GM19238 (cell line): ENCODE results near the gene SLFN5.
"Not testable (repeated sequence)": the region's sequence is repeated elsewhere in the genome, so short reads cannot be mapped to it uniquely, and the experiment has no call there.

Experiments
- DNase-seq: peaks from one replicate; pipeline ENCODE4 v3.0.0; 2011; ENCODE audit warnings: low spot score; ENCODE audit not compliant: insufficient read length

SLFN5 gene

DNA sequence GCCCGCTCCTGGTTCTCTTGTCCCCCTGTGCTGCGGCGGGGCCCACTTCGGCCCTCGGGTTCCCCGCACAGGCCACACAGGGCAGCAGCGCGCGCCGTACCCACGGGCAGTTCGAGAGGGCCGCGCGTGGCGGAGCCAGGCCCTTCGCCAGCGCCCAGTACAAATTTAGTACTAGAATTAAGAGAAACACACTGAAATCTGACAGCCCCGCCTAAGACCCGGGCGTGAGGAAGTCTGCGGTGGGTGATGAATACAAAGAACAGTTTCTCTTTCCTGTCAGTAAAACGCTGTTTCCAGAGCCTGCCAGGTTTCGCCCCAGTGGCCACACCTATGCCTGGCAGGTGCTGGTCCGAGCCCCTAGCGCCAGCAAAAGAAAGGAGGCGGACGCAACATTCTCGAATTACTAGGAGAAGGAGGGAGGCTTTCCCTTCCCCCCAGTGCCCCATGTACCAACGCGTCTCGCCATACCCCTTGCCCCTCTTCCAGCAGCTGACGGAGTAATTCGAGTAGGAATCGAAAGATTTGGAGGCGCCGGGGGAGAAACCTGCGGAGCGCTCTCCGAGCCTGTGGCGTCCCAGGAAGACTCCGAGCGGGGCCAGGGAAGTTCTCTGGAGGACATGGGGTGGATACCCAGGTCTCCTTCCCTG is 591 bp upstream of the SLFN5 start:
- DNase-seq, result peak; percentile 80

DNA sequence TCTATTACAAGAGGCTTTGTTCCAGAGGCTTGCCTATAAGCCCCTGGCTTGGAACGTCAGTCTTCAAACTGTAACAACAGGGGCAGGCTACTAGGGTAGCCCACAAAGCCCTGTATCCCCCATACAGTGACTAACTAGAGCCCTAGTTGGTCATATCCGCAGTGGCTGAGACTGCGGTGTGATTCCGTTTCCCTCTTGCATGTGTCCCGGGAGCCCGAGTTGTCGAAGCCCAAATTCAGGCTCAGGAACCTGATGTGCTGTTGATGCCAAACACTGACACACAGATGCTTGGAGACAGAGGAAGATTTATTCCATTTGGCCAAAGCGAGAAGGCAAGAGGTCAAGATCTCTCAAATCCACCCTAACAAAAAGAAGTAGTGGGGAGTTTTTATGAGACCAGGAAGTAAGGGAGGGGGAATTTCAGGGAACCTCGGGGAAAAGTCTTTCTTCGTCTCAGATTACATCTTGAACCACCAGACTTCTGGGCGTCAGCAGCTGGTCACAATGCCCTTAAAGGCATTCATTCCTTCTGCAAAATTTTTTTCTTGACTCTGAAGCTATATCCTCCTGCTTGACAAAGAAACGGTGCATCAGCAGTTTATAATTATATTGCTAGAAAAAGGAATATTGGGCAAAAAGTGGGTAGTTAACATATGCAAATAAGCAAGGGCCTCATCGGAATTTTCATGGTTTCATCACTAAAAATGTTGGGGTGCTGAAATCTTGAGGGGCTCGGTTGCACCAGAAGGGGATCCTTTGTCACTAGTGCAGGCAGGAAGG is 879 bp downstream of the SLFN5 start:
- no peak for DNase-seq

DNA sequence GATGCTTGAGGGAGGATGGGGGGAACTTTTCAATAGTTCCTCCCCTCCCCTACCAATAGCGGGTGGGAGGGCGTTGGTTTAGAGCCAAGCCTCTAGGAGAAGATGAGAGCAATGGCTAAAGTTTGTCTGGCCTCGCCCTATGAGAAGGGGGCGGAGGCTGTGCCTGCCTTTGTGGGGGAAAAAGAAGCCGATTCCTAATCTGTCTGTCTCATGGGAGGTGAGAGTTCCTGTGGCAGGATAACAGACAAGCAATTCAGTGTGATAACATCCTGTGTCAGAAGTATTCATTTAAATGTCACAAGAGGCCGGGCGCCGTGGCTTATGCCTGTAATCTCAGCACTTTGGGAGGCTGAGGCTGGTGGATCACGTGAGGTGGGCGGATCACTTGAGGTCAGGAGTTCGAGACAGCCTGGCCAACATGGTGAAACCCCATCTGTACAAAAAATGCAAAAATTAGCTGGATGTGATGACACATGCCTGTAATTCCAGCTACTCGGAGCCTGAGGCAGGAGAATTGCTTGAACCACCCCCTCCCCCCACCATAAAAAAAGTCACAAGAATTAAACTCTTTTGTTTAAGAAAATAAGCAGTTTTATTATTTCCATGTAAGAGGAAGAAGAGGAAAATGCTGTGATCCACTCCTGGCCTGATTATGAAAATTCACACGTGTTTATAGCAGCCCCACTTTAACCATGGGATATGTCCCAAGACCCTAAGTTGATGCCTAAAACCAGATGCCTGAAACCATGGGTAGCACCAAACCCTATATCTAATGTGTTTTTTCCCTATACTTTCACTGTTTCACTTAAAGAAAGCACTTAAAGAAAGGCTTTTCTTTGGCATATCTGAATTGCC is 1.7 kb downstream of the SLFN5 start:
- peak; percentile 62 for DNase-seq

DNA sequence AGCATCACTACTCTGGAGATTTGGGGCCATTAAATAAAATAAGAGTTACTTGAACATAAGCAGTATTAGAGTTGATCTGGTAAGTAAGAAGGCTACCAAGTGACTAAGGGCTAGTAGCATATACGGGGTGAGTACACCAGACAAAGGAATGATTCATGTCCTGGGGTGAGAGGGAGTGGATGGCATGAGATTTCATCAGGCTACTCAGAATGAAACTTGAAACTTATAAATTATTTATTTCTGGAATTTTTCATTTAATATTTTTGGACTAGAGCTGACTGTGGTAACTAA is 2.3 kb downstream of the SLFN5 start:
- no peak for DNase-seq

DNA sequence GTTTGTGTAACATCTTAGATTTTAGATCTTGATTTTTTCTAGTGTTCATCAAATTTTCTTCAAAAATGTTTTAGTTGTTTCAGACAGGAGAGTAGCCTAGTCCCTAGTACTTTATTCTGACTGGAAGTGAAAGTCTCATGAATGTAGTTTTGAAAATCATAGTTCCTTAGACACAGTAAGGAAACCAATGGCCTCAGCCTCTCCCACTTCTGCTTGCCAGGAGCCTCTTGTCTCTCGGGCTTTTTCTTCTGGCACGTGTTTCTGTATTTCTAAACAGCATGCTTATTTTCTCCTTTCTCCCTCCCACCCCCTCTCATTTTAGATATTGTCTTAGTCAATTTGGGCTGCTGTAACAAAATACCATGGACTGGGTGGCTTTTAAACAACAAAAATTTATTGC is 9.8 kb downstream of the SLFN5 start:
- no peak for DNase-seq

DNA sequence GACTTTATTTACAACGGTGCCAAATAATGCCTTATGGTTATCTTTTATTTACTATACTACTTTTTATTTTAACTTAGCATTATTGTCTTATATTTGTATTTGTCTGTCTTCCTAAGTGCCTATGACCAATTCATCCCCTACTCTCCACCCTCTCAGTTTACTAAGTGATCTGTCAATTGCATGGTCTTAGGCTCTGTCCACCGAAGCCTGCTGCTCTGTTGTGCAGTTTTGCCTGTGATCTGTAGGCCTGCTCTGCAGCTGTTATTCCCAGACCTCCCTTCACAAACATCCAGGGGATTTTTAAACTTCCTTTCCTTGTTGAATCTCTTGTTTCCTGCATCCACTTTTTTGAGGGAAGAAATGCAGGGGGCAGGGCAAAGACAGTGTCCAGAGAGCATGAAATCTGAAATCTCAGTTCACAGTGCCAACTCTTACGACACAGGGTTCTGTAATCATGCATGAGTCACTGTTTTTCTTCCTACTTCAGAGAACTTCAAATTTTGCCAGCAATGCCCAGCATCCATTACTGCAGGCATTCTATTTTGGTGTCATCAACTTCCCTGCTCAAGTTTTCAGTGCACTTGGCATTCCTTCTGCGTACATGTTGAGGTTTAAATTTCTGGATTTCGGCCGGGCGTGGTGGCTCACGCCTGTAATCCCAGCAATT is 11.4 kb downstream of the SLFN5 start:
- DNase-seq, result no peak

DNA sequence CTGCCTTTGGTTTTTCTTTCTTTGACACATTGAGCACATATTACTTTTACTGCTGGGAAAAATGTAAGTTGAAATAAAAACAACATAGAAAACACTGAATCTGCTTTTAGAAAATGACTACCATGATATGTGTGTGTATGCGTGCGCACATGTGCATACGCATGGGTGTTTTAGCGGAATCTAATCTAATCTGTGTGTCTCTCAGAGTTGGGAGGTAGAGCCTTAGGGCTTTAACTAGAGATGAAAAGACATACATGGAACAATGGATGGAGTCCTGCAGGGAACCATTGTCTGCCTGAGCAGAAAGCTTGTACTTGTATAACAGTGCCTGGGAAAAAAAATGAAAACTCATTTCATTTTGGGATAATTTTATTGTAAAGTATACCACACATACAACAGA is 12.4 kb downstream of the SLFN5 start:
- no peak for DNase-seq

DNA sequence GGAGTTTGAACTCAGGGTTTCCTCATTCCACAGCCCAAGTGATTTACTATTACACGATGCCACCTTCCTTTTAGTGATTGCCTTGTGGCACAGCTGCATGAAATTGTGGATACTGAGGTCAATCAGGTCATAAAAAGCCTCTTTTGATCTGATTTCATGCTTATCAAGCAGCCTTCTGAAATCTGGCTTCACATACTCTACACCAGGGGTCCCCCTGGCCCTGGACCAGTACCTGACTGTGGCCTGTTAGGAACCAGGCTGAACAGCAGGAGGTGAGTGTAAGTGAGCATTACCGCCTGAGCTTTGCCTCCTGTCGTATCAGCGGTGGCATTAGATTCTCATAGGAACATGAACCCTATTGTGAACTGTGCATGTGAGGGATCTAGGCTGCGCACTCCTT is 13.8 kb downstream of the SLFN5 start:
- no peak for DNase-seq

DNA sequence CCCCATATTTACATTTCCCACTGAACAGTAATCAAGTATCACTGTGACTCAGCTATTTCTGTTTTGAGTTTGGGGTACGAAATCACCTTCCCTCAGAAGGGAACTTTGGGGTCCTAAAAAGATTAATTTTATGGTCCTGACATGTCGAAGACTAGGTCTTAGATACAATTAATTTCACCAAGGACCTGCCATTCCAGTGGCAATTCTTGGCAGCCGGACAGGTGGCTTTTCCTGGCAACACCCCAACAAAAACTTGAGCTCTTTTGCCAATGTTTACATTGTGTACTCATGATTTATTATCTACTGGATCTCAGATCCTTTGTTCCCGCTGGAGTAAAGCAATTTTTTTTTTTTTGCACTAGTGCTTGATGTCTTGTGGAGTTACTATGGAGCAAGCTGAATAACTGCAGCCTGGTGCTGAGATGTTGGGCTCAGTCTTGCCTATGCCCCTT is 14.4 kb downstream of the SLFN5 start:
- no peak for DNase-seq

DNA sequence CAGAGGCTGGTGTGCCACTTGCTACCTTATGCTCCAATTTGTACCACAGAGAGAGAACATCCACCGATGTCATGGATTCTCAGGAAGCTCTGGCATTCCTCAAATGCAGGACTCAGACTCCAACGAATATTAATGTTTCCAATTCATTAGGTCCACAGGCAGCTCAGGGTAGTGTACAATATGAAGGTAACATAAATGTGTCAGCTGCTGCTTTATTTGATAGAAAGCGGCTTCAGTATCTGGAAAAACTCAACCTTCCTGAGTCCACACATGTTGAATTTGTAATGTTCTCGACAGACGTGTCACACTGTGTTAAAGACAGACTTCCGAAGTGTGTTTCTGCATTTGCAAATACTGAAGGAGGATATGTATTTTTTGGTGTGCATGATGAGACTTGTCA is 16.1 kb downstream of the SLFN5 start:
- no peak for DNase-seq

DNA sequence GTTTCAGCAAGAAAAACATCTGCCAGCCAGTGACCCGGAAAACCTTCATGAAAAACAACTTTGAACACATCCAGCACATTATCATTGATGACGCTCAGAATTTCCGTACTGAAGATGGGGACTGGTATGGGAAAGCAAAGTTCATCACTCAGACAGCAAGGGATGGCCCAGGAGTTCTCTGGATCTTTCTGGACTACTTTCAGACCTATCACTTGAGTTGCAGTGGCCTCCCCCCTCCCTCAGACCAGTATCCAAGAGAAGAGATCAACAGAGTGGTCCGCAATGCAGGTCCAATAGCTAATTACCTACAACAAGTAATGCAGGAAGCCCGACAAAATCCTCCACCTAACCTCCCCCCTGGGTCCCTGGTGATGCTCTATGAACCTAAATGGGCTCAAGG is 22.2 kb downstream of the SLFN5 start:
- no peak for DNase-seq

DNA sequence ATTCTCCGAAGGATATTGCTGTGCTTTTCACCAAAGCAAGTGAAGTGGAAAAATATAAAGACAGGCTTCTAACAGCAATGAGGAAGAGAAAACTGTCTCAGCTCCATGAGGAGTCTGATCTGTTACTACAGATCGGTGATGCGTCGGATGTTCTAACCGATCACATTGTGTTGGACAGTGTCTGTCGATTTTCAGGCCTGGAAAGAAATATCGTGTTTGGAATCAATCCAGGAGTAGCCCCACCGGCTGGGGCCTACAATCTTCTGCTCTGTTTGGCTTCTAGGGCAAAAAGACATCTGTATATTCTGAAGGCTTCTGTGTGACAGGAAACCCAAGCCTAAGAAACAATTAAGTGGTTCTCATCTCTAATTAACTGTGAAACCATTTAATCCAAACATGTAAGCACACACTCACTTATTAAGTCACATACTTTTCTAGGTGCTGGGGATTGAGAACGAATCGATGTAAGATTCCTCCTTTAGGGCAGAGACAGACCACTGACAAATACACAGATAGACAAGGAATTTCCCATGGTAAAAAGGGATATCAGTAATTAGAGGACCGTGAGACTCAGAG is 22.8 kb downstream of the SLFN5 start:
- no peak for DNase-seq

DNA sequence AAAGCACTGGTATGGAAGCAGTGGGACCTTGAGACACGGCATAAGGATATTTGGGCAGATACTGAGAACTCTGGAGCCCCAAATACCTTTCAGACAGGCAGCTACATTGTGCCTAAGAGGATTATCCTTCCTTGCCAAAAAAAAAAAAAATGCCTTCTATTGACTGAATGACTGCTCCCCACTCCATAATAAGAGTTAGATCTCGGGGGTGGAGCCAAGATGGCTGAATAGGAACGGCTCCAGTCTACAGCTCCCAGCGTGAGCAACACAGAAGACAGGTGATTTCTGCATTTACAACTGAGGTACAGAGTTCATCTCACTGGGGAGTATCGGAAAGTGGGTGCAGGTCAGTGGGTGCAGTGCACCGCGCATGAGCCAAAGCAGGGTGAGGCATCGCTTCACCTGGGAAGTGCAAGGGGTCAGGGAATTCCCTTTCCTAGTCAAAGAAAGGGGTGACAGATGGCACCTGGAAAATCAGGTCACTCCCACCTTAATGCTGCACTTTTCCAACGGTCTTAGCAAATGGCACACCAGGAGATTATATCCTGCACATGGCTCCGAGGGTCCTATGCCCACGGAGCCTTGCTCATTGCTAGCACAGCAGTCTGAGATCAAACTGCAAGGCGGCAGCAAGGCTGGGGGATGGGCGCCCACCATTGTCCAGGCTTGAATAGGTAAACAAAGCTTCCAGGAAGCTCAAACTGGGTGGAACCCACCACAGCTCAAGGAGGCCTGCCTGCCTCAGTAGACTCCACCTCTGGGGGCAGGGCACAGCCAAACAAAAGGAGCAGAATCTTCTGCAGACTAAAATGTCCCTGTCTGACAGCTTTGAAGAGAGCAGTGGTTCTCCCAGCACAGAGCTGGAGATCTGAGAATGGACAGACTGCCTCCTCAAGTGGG is 31.5 kb downstream of the SLFN5 start:
- not testable (repeated sequence) for DNase-seq

DNA sequence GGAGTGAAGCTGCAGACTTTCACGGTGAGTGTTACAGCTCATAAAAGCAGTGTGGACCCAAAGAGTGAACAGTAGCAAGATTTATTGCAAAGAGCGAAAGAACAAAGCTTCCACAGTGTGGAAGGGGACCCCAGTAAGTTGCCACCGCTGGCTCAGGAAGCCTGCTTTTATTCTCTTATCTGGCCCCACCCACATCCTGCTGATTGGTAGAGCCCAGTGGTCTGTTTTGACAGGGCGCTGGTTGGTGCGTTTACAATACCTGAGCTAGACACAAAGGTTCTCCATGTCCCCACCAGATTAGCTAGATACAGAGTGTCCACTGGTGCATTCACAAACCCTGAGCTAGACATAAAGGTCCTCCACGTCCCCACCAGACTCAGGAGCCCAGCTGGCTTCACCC is 35.6 kb downstream of the SLFN5 start:
- DNase-seq, result not testable (repeated sequence)

DNA sequence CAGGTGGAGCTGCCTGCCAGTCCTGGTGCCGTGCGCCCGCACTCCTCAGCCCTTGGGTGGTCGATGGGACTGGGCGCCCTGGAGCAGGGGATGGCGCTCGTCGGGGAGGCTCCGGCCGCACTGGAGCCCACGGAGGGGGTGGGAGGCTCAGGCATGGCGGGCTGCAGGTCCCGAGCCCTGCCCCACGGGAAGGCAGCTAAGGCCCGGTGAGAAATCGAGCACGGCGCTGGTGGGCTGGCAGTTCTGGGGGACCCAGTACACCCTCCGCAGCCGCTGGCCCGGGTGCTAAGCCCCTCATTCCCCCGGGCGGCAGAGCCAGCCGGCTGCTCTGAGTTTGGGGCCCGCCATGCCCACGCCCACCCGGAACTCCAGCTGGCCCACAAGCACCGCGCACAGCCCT is 36.0 kb downstream of the SLFN5 start:
- DNase-seq, result not testable (repeated sequence)

DNA sequence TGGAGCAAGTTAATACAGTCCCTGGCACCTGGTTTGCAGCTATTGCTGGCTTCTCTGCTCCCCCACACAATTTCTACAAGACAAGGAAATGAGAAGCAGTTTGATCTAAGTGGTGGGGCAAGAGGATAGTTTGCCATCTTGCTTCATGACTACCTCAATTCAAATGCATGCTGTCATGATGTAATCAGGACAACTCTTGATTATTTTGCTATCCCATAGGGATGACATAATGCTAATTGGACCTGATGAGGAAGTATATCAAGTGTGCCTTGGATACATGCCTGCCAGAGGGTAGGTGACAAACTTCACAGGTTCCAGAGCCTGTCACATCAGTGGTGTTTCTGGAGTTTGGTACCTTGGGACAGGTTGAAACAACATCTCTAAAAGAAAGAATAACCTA is 40.9 kb downstream of the SLFN5 start:
- no peak for DNase-seq

DNA sequence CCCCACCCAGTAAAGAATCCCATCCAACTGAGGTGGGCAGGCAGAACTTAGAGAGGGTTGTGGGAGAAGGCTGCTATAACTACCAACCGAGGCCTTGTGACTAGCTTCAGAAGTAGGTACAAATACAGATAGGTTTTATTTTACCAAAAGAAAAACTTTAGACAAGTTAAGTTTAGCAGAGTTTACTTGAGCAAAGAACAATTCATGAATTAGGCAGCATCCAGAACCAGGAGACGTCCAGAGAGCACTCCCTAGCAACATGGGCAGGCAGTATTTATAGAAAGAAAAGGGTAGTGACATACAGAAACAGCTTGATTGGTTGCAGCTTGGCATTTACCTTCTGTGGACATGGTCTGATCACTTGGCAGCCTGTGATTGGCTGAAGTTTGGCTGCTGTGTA is 42.1 kb downstream of the SLFN5 start:
- DNase-seq, result no peak

DNA sequence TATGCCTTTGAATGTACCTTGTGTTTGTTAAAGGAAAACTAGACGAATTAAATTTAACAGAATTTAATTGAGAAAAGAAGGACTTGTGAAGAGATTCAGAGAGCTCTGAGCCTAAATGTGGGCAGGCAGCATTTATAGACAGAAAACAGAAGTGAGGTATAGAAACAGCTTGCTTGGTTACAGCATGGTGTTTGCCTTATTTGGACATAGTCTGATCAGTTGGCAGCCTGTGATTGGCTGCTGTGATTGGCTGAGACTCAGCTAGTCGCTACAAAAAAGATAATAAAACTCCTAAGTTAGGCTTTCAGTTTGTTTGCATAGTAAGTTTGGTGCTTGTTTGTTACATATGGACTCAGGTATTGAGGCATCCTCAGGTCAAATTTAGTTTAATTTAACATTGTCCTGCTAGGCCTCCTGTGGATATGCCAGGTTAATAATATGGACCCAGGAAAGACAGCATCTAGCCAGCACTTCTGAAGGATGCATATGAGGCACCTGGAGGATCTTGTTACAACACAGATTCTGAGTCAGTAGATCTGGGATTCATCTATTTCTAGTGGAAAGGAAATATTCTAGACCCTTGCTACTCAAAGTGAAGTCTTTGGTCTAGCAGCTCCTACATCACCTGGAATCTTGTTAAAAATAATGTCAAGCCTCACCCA is 43.4 kb downstream of the SLFN5 start:
- no peak for DNase-seq

DNA sequence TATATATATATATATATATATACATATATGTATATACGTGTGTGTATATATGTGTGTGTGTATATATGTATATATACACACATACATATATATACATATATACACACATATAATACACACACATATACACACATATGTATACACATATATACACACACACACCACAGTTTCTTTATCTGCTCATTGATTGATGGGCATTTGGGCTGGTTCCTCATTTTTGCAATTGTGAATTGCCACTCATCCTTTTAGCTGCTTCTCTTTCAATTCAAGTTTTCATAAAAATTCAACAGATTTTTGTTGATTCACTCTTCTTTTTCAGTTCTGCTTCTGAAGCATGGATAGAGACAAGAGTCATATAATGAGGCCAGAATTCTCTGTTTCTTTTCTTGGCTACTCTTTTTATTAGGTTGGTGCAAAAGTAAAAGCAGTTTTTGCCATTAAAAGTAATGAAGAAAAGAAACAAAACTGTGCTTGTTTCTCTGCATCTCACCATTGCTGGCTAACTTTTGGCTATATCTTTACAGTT is 44.5 kb downstream of the SLFN5 start:
- DNase-seq, result no peak

DNA sequence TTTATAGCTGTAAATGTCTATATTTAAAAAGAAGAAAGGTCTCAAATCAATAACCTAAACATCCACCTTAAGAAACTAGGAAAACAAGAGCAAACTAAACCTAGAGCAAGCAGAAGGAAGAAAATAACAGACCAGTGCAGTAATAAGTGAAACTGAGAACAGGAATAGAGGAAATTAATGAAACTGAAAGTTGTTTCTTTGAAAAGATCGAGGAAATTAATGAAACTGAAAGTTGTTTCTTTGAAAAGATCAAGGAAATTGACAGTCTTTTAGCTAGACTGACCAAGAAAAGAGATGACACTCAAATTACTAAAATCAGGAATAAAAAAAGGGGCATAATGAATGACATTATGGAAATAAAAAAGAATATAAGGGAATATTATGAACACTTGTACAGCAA is 46.4 kb downstream of the SLFN5 start:
- DNase-seq, result no peak
